H1 (cell line): Measurements from ENCODE around the gene VAV2.

Experiments used
- BACH1 ChIP-seq: IDR thresholded peaks from 2 replicates; pipeline ENCODE4 v1.6.1; 2012; ENCODE audit warnings: low read length, improper control_type of control experiment
- CHD2 ChIP-seq: IDR thresholded peaks from 2 replicates; pipeline ENCODE4 v1.6.1; 2012; ENCODE audit warnings: low read length, improper control_type of control experiment
- CTCF ChIP-seq, 3 experiments: IDR thresholded peaks; 1 replicate in 2 of 3; 2 replicates in 1 of 3; pipeline versions ENCODE4 v1.5.1 to v1.6.1; 2011; ENCODE audit warnings: low read length in 3 of 3, mild to moderate bottlenecking in 3 of 3, inconsistent platforms in 2 of 3, low read depth in 1 of 3, moderate library complexity in 1 of 3; ENCODE audit not compliant: insufficient read depth in 1 of 3; ENCODE audit errors: control extremely low read depth in 1 of 3
- EZH2 ChIP-seq: fragments of 200-600 bp; sonication (generic); IDR thresholded peaks from 2 replicates; pipeline ENCODE4 v1.7.1; 2012; ENCODE audit warnings: low read depth, mild to moderate bottlenecking, moderate library complexity, low read length, inconsistent platforms; ENCODE audit not compliant: severe bottlenecking
- KDM1A ChIP-seq: fragments of 200-600, 300-600 bp; sonication (generic); IDR thresholded peaks from 2 replicates; pipeline ENCODE4 v1.7.1; 2016; ENCODE audit warnings: mild to moderate bottlenecking, low read length, borderline replicate concordance
- POLR2AphosphoS5 ChIP-seq: IDR thresholded peaks from 2 replicates; pipeline ENCODE4 v1.6.1; 2011; ENCODE audit warnings: low read depth, low read length
- RNF2 ChIP-seq: fragments of 200-900, 300-1000 bp; sonication (generic); IDR thresholded peaks from 2 replicates; pipeline ENCODE4 v1.7.1; 2016; ENCODE audit warnings: borderline replicate concordance, low read depth, mild to moderate bottlenecking, antibody characterized with exemption, low read length; ENCODE audit not compliant: poor library complexity, severe bottlenecking; ENCODE audit errors: missing control alignments
- TAF1 ChIP-seq: IDR thresholded peaks from 2 replicates; pipeline ENCODE4 v1.6.1; 2011; ENCODE audit warnings: mild to moderate bottlenecking, low read depth, low read length
- YY1 ChIP-seq: IDR thresholded peaks from 2 replicates; pipeline ENCODE4 v1.6.1; 2011; ENCODE audit warnings: low read depth, mild to moderate bottlenecking, low read length

GRCh38 chr9:133850161-133850560 is 142.0 kb downstream of the VAV2 start:
- no peak for TF ChIP-seq KDM1A
- TF ChIP-seq POLR2AphosphoS5: no peak
- no peak for TF ChIP-seq YY1
- no peak for TF ChIP-seq CHD2
- TF ChIP-seq CTCF (IDR thresholded peaks at IDR 0.05; ENCODE audit: control extremely low read depth in 1 of 3, insufficient read depth in 1 of 3, low read depth in 1 of 3, low read length in 3 of 3): no peak
- no peak for TF ChIP-seq BACH1
- TF ChIP-seq RNF2: no peak
- no peak for TF ChIP-seq EZH2
- no peak for TF ChIP-seq TAF1
